Kidney glomerular epithelial cell (primary cell): ENCODE measurements around the gene GMEB2.
"Not testable (repeated sequence)": the region's sequence is repeated elsewhere in the genome, so short reads cannot be mapped to it uniquely, and the experiment has no call there.

Experiments
- DNase-seq: peaks from one replicate; lab custom pipeline; 2025; lab: John Stamatoyannopoulos, UW

Gene GMEB2

GRCh38 chr20:63636752-63637628 lies 10.1 kb upstream of the GMEB2 start:
- no peak for DNase-seq

GRCh38 chr20:63635431-63636141 lies 8.7 kb upstream of the GMEB2 start:
- DNase-seq: no peak

DNA sequence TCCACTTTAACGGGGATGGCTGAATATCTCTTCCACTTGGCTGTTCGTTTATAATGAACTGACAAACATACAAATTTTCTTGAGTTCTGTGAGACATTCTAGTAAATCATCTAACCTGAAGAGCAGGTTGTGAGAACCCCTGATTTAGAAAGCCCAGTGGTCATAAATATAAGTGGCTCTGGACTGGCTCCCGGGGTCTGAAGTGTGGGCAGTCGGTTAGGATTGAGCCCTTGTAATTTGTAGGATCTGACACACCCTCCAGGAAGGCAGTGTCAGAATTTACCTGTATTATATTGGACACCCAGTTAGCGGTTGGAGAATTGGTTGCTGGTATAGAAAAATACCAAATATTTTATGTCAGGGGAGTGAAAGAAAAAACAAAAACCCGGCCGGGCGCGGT lies 6.8 kb upstream of the GMEB2 start:
- no peak for DNase-seq

DNA sequence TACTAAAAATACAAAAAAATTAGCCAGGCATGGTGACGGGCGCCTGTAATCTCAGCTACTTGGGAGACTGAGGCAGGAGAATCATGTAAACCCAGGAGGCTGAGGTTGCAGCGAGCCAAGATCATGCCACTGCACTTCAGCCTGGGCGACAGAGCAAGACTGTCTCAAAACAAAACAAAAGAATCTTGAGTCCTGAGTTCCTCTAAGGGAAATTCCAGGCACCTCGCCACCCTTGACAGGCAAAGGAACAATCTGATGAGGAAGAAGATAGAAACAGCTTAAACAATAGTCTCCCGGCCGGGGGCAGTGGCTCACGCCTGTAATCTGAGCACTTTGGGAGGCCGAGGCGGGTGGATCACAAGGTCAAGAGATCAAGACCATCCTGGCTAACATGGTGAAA lies 4.5 kb upstream of the GMEB2 start:
- DNase-seq: peak; percentile 62

DNA sequence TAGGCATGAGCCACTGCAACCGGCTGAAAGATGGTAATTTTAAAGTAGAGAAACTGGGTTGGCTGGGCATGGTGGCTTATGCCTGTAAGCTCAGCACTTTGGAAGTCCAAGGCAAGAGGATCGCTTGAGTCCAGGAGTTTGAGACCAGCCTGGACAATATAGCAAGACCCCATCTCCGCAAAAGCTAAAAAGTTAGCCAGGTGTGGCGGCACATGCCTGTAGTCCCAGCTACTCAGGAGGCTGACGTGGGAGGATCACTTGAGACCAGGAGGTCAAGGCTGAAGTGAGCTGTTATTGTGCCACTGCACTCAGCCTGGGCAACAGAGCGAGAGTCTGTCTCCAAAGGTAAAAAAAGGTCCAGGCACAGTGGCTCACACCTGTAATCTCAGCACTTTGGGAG lies 4.1 kb upstream of the GMEB2 start:
- DNase-seq: not testable (repeated sequence)

DNA sequence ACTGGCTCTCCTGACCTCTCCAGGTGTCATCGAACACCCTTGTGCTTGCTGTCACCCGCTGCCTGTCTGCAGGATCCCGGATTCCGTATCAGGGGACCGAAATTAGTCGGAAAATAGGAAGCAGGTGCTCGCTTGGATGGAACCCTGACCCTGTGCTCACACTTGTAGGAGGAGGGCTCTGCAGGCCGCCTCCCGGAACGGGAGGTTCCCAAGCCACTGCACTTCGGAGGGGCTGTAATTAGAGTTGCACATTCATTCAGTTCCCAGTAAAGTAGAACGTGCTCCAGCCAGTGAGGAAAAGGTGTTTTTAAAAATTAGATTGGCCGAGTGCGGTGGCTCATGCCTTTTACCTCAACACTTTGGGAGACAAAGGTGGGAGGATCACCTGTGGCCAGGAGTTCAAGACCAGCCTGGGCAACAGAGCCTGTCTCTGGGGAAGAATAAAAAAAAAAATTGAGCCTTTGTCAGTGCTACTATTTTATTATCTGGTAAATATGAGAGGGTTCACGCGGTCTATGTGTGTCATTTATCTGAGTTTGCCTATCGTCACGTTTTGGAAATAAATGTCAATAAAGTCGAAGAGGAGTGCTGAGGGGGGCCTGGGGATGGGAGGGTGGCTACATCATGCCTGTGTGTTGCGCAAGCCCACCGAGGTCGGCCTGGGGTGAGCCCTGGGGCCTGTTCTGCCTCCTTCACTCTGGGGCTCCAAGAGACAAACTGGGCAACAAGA lies 1.5 kb upstream of the GMEB2 start:
- peak; percentile 60 for DNase-seq

- no peak for DNase-seq
Observed at GRCh38 chr20:63627751-63628245, 897 bp upstream of the GMEB2 start.

DNA sequence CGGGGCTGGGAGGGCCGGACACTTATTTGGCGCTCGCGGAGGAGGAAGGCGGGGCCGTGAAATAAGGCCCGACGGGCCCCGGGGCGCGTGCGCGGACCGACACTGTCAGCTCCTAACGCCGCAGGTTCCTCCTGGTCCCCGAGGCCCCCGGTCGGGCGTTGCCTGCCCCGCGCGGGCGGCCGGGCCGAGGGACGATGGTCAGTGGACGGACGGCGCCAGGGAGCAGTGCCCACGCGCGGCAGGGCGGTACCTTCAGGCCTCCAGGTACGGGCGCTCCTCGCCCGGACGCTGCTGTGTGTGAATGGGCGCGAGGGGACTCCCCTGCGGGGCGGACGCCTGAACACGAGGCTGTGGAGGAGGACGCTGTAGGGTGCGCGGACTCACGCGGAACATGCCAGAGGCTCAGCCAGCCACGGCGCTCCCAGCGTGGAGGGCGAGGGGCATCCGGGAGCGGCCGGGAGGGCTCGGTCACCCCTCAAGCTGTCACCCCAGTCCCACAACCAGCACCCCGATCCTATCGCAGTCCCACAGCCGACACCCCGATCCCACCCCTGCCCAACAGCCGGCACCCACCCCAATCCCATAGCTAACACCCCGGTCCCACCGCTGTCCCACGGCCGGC lies 339 bp upstream of the GMEB2 start:
- peak; percentile 83 for DNase-seq

DNA sequence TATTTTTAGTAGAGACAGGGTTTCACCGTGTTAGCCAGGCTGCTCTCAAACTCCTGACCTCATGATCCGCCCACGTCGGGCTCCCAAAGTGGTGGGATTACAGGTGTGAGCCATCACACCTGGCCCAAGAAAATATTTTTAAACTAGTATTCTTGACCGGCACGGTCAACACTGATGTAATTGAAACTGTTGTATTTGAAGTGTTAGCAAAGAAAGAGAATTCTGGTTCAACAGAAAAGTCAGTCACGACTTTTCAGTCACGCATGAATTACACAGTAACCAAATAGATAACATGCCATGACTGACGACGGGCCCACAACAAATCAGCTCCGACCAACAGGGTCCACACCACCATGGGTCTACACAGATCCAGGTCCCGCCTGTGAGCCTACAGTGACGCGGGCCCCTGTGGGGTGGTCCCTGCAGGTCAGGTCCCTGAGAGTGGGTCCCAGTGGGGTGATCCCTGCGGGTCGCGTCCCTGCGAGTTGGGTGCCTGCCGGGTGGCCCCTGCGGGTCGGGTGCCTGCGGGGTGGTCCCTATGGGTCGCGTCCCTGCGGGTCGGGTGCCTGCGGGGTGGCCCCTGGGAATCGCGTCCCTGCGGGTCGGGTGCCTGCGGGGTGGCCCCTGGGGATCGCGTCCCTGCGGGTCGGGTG lies 1.0 kb downstream of the GMEB2 start:
- DNase-seq: peak; percentile 28

DNA sequence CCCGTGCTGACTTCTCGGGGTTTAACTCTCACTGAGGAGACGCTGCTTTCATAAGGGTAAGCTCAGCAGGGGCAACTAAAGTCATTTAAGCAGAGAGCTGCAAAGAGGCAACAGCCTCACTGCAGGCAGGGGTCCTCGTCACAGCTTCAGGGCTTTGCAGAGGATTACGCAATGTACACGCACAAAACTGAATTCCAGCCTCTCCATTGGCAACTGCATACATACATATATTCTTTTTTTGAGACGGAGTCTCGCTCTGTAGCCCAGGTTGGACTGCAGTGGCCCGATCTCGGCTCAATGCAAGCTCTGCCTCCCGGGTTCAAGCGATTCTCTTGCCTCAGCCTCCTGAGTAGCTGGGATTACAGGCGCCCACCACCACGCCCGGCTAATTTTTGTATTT lies 2.4 kb downstream of the GMEB2 start:
- no peak for DNase-seq

- no peak for DNase-seq
Observed at GRCh38 chr20:63622732-63623131, 4.2 kb downstream of the GMEB2 start.

DNA sequence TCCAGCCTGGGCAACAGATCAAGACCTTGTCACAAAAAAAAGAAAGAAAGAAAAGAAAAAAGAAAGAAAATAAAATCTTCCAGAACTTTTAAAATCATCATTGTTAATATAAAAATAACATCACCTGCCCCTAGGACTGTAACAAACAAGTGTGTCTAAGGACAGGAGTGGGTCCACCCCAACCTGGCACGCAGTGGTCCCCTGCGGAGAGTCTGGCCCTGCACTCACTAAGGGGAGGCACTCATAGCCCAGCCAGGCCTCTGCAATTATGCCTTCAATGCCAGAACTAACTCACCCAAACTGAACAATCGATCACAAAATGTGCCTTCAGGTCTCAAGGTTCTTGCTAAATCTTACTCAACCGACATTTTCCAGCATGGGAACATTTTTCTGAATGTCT lies 4.8 kb downstream of the GMEB2 start:
- DNase-seq: no peak

DNA sequence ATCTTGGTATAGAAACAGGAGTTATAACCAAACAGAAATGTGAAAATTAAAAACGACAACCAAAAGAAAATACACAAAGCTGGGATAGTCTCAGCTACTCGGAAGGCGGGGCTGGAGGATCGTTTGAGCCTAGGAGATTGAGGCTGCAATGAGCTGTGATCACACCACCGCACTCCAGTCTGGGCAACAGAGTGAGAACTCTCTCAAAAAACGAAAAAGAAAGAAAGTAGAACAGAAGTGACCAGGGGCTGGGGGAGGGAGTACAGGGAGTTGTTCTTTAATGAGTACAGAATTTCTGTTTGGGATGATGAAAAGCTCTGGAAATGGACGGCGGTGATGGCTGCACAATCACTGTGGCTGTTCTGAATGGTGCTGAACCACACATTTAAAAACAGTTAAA lies 5.9 kb downstream of the GMEB2 start:
- no peak for DNase-seq

GRCh38 chr20:63619505-63619904 lies 7.4 kb downstream of the GMEB2 start:
- no peak for DNase-seq

DNA sequence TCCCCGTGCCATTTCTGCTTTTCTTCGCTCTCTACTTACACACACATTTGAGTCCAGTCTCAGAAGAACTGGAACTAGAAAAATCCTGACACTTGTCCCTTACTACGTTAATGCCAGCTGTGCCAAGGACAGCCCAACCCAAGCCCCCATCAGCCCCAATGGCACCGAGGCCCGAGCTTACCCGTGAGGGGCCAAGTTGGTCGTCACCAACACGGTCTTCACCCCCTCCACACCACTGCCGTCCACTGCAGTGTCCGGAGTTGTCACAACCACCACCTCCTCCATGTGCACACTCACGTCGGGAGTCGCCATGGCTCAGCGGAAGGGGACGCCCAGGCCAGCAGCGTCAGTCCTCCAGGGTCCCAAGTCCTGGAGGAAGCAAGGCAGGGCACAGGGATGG lies 7.8 kb downstream of the GMEB2 start:
- DNase-seq: no peak

DNA sequence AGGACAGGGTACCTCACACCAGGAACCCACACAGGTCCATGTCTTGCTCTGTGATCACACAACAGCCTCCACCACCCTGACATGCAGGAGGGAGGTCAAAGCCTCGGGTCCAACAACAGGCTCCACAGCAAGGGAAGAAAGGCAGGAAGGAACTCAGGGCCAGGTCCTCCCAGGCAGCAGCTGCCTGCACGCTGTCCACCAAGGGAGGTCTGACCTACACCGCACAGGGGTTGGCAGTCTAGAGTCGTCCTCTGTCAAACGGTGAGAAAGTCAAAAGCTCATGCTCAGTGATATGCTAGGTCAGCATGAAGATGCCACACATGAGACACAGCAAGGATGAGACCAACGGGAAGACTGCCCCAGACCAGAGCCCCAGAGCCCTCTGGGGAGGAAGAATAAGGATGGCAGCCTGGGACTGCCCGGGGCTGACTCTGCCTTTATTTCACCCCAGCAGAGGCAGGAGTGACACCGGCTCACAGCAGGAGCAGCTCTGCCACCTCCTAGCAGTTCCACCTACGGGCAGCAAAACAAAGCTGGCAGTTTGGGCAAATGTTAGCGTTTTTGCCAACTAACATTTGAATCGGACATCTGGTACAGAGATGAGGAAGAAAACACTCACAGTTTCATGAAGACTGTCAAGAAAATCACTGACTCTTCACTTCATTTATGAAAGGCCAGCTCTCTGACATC lies 8.5 kb downstream of the GMEB2 start:
- DNase-seq: no peak

- no peak for DNase-seq
Observed at GRCh38 chr20:63617876-63618265, 9.0 kb downstream of the GMEB2 start.

DNA sequence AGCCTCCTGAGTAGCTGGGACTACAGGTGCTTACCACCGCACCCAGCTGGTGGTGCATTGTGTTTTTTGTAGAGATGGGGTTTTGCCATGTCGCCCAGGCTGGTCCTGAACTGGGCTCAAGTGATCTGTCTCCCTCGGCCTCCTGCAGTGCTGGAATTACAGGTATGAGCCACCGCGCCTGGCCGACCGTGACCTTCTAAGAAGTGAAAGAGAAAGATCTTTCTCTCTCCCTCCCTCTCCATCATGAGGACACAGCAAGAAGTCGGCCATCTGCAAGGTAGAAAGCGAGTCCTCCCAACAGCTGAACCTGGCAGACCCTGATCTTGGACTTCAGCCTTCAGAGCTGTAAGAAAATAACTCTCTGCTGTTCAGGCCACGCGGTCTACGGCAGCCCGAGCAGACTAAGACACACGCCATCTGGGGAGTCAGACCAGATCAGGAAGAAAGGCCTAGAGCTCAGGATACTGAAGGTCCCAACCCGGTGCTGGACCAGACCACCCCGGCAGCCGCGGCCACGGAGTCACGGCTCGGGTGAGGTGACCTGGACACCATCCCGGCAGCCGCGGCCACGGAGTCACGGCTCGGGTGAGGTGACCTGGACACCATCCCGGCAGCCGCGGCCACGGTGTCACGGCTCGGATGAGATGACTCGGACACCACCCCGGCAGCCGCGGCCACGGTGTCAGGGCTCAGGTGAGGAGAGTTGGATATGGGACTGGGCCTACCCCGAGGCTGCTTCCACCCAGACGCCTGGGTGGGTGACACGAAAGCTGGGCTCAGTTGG lies 9.6 kb downstream of the GMEB2 start:
- no peak for DNase-seq

DNA sequence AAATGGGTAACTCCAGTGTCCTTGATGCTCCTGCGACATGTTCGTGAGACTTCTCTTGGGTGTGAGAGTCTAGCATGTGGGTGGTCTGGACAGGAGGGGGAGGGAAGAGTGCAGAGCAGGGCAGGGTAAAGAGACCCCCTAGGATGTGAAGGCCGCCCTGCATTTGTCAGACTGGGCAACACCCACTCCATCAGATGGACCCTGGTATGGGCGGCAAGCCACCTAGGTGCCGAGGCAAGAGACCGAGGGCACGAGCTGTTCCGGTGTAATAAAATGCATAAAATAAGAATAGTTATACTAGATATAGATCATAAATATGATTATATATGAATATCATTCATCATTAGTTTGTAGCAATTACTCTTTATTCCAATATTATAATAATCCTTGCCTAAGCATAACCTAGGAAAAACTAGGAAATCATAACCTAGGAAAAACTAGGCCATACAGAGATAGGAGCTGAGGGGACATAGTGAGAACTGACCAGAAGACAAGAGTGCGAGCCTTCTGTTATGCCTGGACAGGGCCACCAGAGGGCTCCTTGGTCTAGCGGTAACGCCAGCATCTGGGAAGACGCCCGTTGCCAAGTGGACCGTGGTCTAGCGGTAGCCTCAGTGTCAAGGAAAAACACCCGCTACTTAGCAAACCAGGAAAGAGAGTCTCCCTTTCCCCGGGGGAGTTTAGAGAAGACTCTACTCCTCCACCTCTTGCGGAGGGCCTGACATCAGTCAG lies 12.9 kb downstream of the GMEB2 start:
- not testable (repeated sequence) for DNase-seq
